Measurements from ENCODE around the gene TNNI3.

DNA sequence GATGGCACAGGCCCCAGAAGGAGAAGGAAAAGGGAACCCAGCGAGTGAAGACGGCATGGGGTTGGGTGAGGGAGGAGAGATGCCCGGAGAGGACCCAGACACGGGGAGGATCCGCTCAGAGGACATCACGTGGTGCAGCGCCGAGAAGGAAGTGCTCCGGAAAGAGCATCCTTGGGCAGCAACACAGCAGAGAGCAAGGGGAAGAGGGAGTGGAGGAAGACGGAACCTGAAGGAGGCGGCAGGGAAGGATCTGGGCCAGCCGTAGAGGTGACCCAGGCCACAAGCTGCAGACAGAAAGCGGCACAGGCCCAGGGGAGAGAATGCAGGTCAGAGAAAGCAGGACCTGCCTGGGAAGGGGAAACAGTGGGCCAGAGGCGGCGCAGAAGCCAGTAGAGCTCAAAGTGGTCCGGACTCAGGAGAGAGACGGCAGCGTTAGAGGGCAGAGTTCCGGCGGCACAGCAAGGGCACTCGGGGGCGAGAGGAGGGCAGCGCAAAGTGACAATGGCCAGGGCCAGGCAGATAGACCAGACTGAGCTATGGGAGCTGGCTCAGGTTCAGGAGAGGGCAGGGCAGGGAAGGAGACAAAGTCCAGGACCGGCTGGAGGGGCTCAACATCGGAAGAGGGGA, 41.2 kb downstream of the TNNI3 start:
- no peak for TF ChIP-seq POLR2A (IDR thresholded peaks at IDR 0.05; ENCODE audit: extremely low read depth, insufficient read length)
- TF ChIP-seq MYC (IDR thresholded peaks at IDR 0.05; ENCODE audit: low read depth, low read length) = no peak
- TF ChIP-seq, protein P1, sequence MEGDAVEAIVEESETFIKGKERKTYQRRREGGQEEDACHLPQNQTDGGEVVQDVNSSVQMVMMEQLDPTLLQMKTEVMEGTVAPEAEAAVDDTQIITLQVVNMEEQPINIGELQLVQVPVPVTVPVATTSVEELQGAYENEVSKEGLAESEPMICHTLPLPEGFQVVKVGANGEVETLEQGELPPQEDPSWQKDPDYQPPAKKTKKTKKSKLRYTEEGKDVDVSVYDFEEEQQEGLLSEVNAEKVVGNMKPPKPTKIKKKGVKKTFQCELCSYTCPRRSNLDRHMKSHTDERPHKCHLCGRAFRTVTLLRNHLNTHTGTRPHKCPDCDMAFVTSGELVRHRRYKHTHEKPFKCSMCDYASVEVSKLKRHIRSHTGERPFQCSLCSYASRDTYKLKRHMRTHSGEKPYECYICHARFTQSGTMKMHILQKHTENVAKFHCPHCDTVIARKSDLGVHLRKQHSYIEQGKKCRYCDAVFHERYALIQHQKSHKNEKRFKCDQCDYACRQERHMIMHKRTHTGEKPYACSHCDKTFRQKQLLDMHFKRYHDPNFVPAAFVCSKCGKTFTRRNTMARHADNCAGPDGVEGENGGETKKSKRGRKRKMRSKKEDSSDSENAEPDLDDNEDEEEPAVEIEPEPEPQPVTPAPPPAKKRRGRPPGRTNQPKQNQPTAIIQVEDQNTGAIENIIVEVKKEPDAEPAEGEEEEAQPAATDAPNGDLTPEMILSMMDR (IDR thresholded peaks at IDR 0.05; ENCODE audit: low read depth, low read length) = no peak

Measured in NB4 (cell line).